Esophagus squamous epithelium (tissue), 5 donors: ENCODE measurements around the gene MYH15. TPM values are rescaled to one million over a fixed set of nuclear protein-coding genes. Genes with fewer than 3 reads are reported as not detected.

Source experiments
- DNase-seq: peaks from one replicate; lab custom pipeline; 2025; lab: John Stamatoyannopoulos, UW
- H3K27ac ChIP-seq, 4 donors: fragments of 200-600 bp; sonication (generic); one replicate each; pipeline ENCODE4 v1.5.1; 2016 to 2019; ENCODE audit warnings: mild to moderate bottlenecking in 1 of 4
- H3K27me3 ChIP-seq, 4 donors: fragments of 200-600 bp; sonication (generic); 1 replicate in 3 of 4; 2 replicates in 1 of 4; pipeline versions ENCODE4 v1.5.1 to v1.6.0; 2017 to 2021; ENCODE audit warnings: antibody characterized with exemption in 1 of 4
- H3K36me3 ChIP-seq, 3 donors: fragments of 200-600 bp; sonication (generic); one replicate each; pipeline ENCODE4 v1.5.1; 2016 to 2019
- H3K4me1 ChIP-seq, 3 donors: fragments of 200-600 bp; sonication (generic); one replicate each; pipeline ENCODE4 v1.5.1; 2017 to 2019
- H3K4me3 ChIP-seq, 4 donors: fragments of 200-600 bp; sonication (generic); 1 replicate in 3 of 4; 2 replicates in 1 of 4; pipeline ENCODE4 v1.5.1; 2016 to 2019; ENCODE audit warnings: mild to moderate bottlenecking in 2 of 4, moderate library complexity in 1 of 4
- H3K9me3 ChIP-seq, 3 donors: fragments of 200-600 bp; sonication (generic); one replicate each; pipeline ENCODE4 v1.5.1; 2016 to 2019
- CTCF ChIP-seq, 6 experiments: fragments of 450-650 bp in 4 of 6; fragments of 200-600 bp in 2 of 6; sonication (generic) in 2 of 6; IDR thresholded peaks; one replicate each; pipeline ENCODE4 v1.5.1; 2016 to 2019; ENCODE audit warnings: antibody characterized with exemption in 6 of 6, mild to moderate bottlenecking in 4 of 6, moderate library complexity in 4 of 6
- POLR2A ChIP-seq, 4 donors: fragments of 450-650 bp; IDR thresholded peaks; one replicate each; pipeline ENCODE4 v1.6.1; 2017; ENCODE audit warnings: antibody characterized with exemption in 4 of 4, mild to moderate bottlenecking in 4 of 4, moderate library complexity in 3 of 4
- whole genome bisulfite sequencing, 2 donors: methylation state at CpG; one replicate each; pipeline ENCODE4 v1.1.5; 2018; 5-methylcytosine and 5-hydroxymethylcytosine counted together
- intact Hi-C: fragments of 100-400 bp; cut with DNase I; formaldehyde crosslinking; loops from one replicate; pipeline ENCODE4 v1.15.0; 2022
- total RNA-seq, 4 donors: library from RNA; depleted of rRNA; stranded (reverse); fragments of >200 nt; gene quantifications; one replicate each; pipeline ENCODE4 v1.1.0, GENCODE V29; 2016
- donor health status: DM: yes; HTN: yes; CAD: no.

The MYH15 gene
- total RNA-seq, 4 donors from 2014 or later = under 0.01 TPM; not detected in 3

- intact Hi-C loops = no loop called here
- no peaks in the 10 kb centered on the region for H3K27me3 ChIP-seq
- DNase-seq = no peak
These were observed 79.9 kb downstream of the MYH15 start for GRCh38 chr3:108430540-108430939.

GRCh38 chr3:108428586-108428985 lies 81.8 kb downstream of the MYH15 start:
- WGBS, 2 donors = 39 to 45% methylated on average over 3 of the region's 3 CpGs
- TF ChIP-seq CTCF (IDR thresholded peaks at IDR 0.05) (no peak), POLR2A (IDR thresholded peaks at IDR 0.05) (no peak)
- no peak for DNase-seq

More at GRCh38 chr3:108430540-108430939, 79.9 kb downstream of the MYH15 start:
- no peaks in the 10 kb centered on the region for H3K36me3 ChIP-seq
- H3K4me3 ChIP-seq = no peak overlapping the region
- no peak for TF ChIP-seq POLR2A (IDR thresholded peaks at IDR 0.05)
- TF ChIP-seq CTCF (IDR thresholded peaks at IDR 0.05) = no peak
- no peak overlapping the region for H3K27ac ChIP-seq
- H3K9me3 ChIP-seq = no peaks in the 10 kb centered on the region
- H3K4me1 ChIP-seq = no peaks in the 10 kb centered on the region
- 81 to 90% methylated on average over 1 of the region's 1 CpG for whole genome bisulfite sequencing, 2 donors

GRCh38 chr3:108420926-108421325 lies 89.5 kb downstream of the MYH15 start:
- no peaks in the 10 kb centered on the region for H3K27me3 ChIP-seq
- TF ChIP-seq POLR2A (IDR thresholded peaks at IDR 0.05) (no peak), CTCF (IDR thresholded peaks at IDR 0.05) (no peak)
- intact Hi-C loops = no loop called here
- H3K9me3 ChIP-seq = no peaks in the 10 kb centered on the region
- no peaks in the 10 kb centered on the region for H3K4me1 ChIP-seq
- no peak overlapping the region for H3K4me3 ChIP-seq
- WGBS, 2 donors = 54 to 100% methylated on average over 1 of the region's 2 CpGs
- DNase-seq = no peak
- no peak overlapping the region for H3K27ac ChIP-seq
- H3K36me3 ChIP-seq = no peaks in the 10 kb centered on the region

More at GRCh38 chr3:108428586-108428985, 81.8 kb downstream of the MYH15 start:
- no peaks in the 10 kb centered on the region for H3K4me1 ChIP-seq
- H3K27me3 ChIP-seq = no peaks in the 10 kb centered on the region
- no peaks in the 10 kb centered on the region for H3K9me3 ChIP-seq
- intact Hi-C loops = no loop called here
- no peak overlapping the region for H3K27ac ChIP-seq
- no peak overlapping the region for H3K4me3 ChIP-seq
- H3K36me3 ChIP-seq = no peaks in the 10 kb centered on the region

DNA sequence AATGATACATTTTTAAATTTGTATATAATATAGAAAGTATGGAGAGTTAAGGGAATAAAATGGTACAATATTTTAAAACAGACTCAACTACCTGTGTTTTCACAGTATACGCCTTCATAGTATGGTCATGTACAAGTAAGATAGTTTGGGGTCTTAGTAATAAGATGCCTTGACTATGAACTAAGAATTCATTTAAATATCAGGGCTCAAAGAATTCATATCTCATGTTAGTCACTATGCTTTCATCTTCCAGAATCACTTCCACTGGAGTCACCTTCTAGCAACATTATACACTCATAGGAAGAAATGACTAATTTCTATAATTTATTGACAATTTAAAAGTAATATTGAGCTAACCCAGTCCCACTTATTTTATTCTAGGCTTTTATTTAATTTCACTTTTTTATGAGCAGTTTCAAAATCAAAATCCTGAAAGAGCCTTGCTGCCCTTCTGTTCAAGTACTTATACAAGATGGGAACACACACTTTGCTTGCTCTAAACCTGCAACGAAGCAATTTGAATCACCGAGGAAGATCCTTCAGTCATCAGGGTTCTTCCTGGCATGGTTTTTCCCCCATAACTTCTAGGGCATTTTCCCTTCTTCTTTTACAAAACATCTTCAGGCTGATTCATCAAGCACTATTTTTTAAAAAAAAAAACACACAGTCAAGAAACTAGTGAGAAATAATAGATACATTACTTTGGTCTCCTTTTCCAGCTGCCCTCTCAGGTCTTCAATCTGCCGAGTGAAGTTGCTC lies 94.1 kb downstream of the MYH15 start:
- 83 to 89% methylated on average over 4 of the region's 4 CpGs for WGBS, 2 donors
- no peaks in the 10 kb centered on the region for H3K9me3 ChIP-seq
- no peak overlapping the region for H3K27ac ChIP-seq
- no peaks in the 10 kb centered on the region for H3K27me3 ChIP-seq
- TF ChIP-seq CTCF (IDR thresholded peaks at IDR 0.05) = no peak
- no peak for TF ChIP-seq POLR2A (IDR thresholded peaks at IDR 0.05)
- intact Hi-C loops = no loop called here
- H3K36me3 ChIP-seq = no peaks in the 10 kb centered on the region
- no peak for DNase-seq
- peaks cover 0 to 20% (median 0%) of the 10 kb centered on the region in 3 donors for H3K4me1 ChIP-seq
- no peak overlapping the region for H3K4me3 ChIP-seq

GRCh38 chr3:108415661-108416060 lies 94.7 kb downstream of the MYH15 start:
- peaks cover 0 to 20% (median 0%) of the 10 kb centered on the region in 3 donors for H3K4me1 ChIP-seq
- TF ChIP-seq CTCF (IDR thresholded peaks at IDR 0.05) (no peak), POLR2A (IDR thresholded peaks at IDR 0.05) (no peak)
- no peaks in the 10 kb centered on the region for H3K27me3 ChIP-seq
- no peak for DNase-seq
- H3K36me3 ChIP-seq = no peaks in the 10 kb centered on the region
- 61 to 74% methylated on average over 3 of the region's 3 CpGs for WGBS, 2 donors
- intact Hi-C loops = no loop called here
- H3K4me3 ChIP-seq = no peak overlapping the region
- no peaks in the 10 kb centered on the region for H3K9me3 ChIP-seq
- H3K27ac ChIP-seq = no peak overlapping the region
